HCT116 (cell line): ENCODE measurements around the gene PTOV1. TPM values are rescaled to one million over a fixed set of nuclear protein-coding genes. Genes with fewer than 3 reads are reported as not detected.

Source experiments
- ATAC-seq: fragments of 200-7000 bp; cut with Tn5 transposase; 2 replicates; pipeline ENCODE4 v1.9.1; 2020; ENCODE audit warnings: mild to moderate bottlenecking, moderate library complexity
- BruUV-seq: library from RNA; stranded (reverse); fragments of 400-500 nt; replicated peaks from 2 replicates; lab custom pipeline; 2021; lab: Mats Ljungman, UMichigan
- CTCF ChIA-PET: fragments of 300-600 bp; sonication (Branson Sonifier 250); formaldehyde crosslinking; loops from one replicate; lab custom pipeline; 2021; ENCODE audit warnings: antibody characterized with exemption; lab: Charles Lee
- POLR2A ChIA-PET: fragments of 300-600, 350-600 bp; sonication (Branson Sonifier 250); formaldehyde crosslinking; loops from one replicate; lab custom pipeline; 2021; ENCODE audit warnings: antibody characterized with exemption; lab: Charles Lee
- RAD21 ChIA-PET, 2 experiments: fragments of 300-600 bp; sonication (Branson Sonifier 250); formaldehyde crosslinking; loops; one replicate each; lab custom pipeline; 2023; ENCODE audit warnings: low total read pairs in 2 of 2; ENCODE audit not compliant: uncharacterized antibody in 2 of 2, unreplicated experiment in 2 of 2, low non-redundant PET in 1 of 2; lab: Charles Lee
- DNase-seq: peaks from one replicate; pipeline ENCODE4 v3.0.0-alpha.2; 2010; ENCODE audit warnings: low read depth, low spot score
- H2AFZ ChIP-seq: fragments of 200-600 bp; shearing (Covaris generic), sonication (generic); 2 replicates; pipeline ENCODE4 v1.6.1; 2017; ENCODE audit warnings: low read depth, mixed run types, mixed read lengths, antibody characterized with exemption, low read length; ENCODE audit not compliant: poor library complexity, severe bottlenecking
- H3K27ac ChIP-seq: 2 replicates; pipeline ENCODE4 v1.5.1; 2012; ENCODE audit warnings: low read depth, low read length
- H3K27me3 ChIP-seq: fragments of 200-600 bp; sonication (generic); 2 replicates; pipeline ENCODE4 v1.6.1; 2016; ENCODE audit warnings: mixed run types, low read length, mixed read lengths; ENCODE audit not compliant: insufficient read depth
- H3K36me3 ChIP-seq, 2 experiments: fragments of 200-500 bp in 1 of 2; fragments of 200-600 bp in 1 of 2; sonication (Bioruptor generic) in 1 of 2; sonication (generic) in 1 of 2; 2 replicates each; pipeline versions ENCODE4 v1.5.1 to v1.6.1; 2014 to 2016; ENCODE audit warnings: low read length in 2 of 2, inconsistent platforms in 1 of 2, mixed read lengths in 1 of 2, mixed run types in 1 of 2; ENCODE audit not compliant: insufficient read depth in 2 of 2, control insufficient read depth in 1 of 2
- H3K4me1 ChIP-seq, 2 experiments: fragments of 200-600 bp in 1 of 2; sonication (generic) in 1 of 2; 2 replicates each; pipeline versions ENCODE4 v1.5.1 to v1.6.1; 2012 to 2017; ENCODE audit warnings: low read length in 2 of 2, inconsistent platforms in 1 of 2, mild to moderate bottlenecking in 1 of 2, mixed read lengths in 1 of 2, mixed run types in 1 of 2, moderate library complexity in 1 of 2; ENCODE audit not compliant: insufficient read depth in 2 of 2, control insufficient read depth in 1 of 2
- H3K4me2 ChIP-seq: fragments of 200-600 bp; sonication (generic); 2 replicates; pipeline ENCODE4 v1.6.1; 2017; ENCODE audit warnings: mixed run types, low read length, mixed read lengths
- H3K4me3 ChIP-seq, 2 experiments: fragments of 200-600 bp in 1 of 2; sonication (generic) in 1 of 2; replicated peaks in 1 of 2; 2 replicates each; pipeline ENCODE4 v1.5.1; 2011 to 2016; ENCODE audit warnings: low read length in 2 of 2, control low read depth in 1 of 2, low read depth in 1 of 2, mild to moderate bottlenecking in 1 of 2, mixed read lengths in 1 of 2, mixed run types in 1 of 2
- H3K79me2 ChIP-seq: fragments of 200-600 bp; sonication (generic); 2 replicates; pipeline ENCODE4 v1.6.1; 2017; ENCODE audit warnings: mild to moderate bottlenecking, mixed run types, low read length, moderate library complexity, mixed read lengths; ENCODE audit not compliant: insufficient read depth
- H3K9ac ChIP-seq: fragments of 200-600 bp; sonication (generic); 2 replicates; pipeline ENCODE4 v1.6.1; 2016; ENCODE audit warnings: low read length, mixed read lengths
- H3K9me2 ChIP-seq: fragments of 200-600 bp; sonication (generic), shearing (Covaris generic); 2 replicates; pipeline ENCODE4 v1.6.1; 2017; ENCODE audit warnings: mixed run types, mild to moderate bottlenecking, moderate library complexity; ENCODE audit not compliant: insufficient read depth
- H3K9me3 ChIP-seq, 2 experiments: fragments of 200-500 bp in 1 of 2; fragments of 200-600 bp in 1 of 2; sonication (Bioruptor generic) in 1 of 2; sonication (generic) in 1 of 2; 2 replicates each; pipeline ENCODE4 v1.6.1; 2014 to 2017; ENCODE audit warnings: low read length in 2 of 2, mixed read lengths in 2 of 2, inconsistent platforms in 1 of 2, low read depth in 1 of 2, mild to moderate bottlenecking in 1 of 2, mixed run types in 1 of 2, moderate library complexity in 1 of 2; ENCODE audit not compliant: control insufficient read depth in 1 of 2, insufficient read depth in 1 of 2
- H4K20me1 ChIP-seq: fragments of 200-600 bp; sonication (generic), shearing (Covaris generic); 2 replicates; pipeline ENCODE4 v1.6.1; 2017; ENCODE audit warnings: mixed run types, mild to moderate bottlenecking, moderate library complexity; ENCODE audit not compliant: insufficient read depth
- CEBPB ChIP-seq: IDR thresholded peaks from 2 replicates; pipeline ENCODE4 v1.6.1; 2012; ENCODE audit warnings: low read depth
- EGR1 ChIP-seq: IDR thresholded peaks from 2 replicates; pipeline ENCODE4 v1.6.1; 2012; ENCODE audit warnings: low read depth
- EZH2 ChIP-seq: fragments of 200-600 bp; sonication (generic); IDR thresholded peaks from 2 replicates; pipeline ENCODE4 v1.6.1; 2017; ENCODE audit warnings: antibody characterized with exemption, mixed run types
- EZH2phosphoT487 ChIP-seq: fragments of 200-600 bp; IDR thresholded peaks from 2 replicates; pipeline ENCODE4 v1.6.1; 2018; ENCODE audit warnings: antibody characterized with exemption, borderline replicate concordance
- FOSL1 ChIP-seq: IDR thresholded peaks from 2 replicates; pipeline ENCODE4 v1.6.1; 2012; ENCODE audit warnings: low read depth
- JUND ChIP-seq: IDR thresholded peaks from 2 replicates; pipeline ENCODE4 v1.6.1; 2012
- POLR2A ChIP-seq: IDR thresholded peaks from 2 replicates; pipeline ENCODE4 v1.7.0; 2011; ENCODE audit warnings: borderline replicate concordance; ENCODE audit not compliant: insufficient read depth, insufficient read length; ENCODE audit errors: extremely low read depth
- RAD21 ChIP-seq: IDR thresholded peaks from 2 replicates; pipeline ENCODE4 v1.6.1; 2012; ENCODE audit warnings: low read depth, mild to moderate bottlenecking
- SP1 ChIP-seq: IDR thresholded peaks from 2 replicates; pipeline ENCODE4 v1.6.1; 2012; ENCODE audit warnings: low read depth
- SRF ChIP-seq: IDR thresholded peaks from 2 replicates; pipeline ENCODE4 v1.6.1; 2012; ENCODE audit warnings: low read depth
- ZBTB33 ChIP-seq: IDR thresholded peaks from 2 replicates; pipeline ENCODE4 v1.6.1; 2011; ENCODE audit warnings: mild to moderate bottlenecking, low read length, moderate library complexity; ENCODE audit not compliant: insufficient replicate concordance; ENCODE audit errors: extremely low read depth
- ZFX ChIP-seq: fragments of 450-650 bp; IDR thresholded peaks from 2 replicates; pipeline ENCODE4 v1.6.1; 2017
- intact Hi-C: fragments of 100-400 bp; cut with micrococcal nuclease; formaldehyde crosslinking; loops from 2 replicates; pipeline ENCODE4 v1.10.0; 2022
- total RNA-seq: library from RNA; stranded (reverse); gene quantifications from one replicate; pipeline ENCODE4 v1.2.1, GENCODE V29; 2021; ENCODE audit not compliant: unreplicated experiment
- TF ChIP-seq, protein P1 (sequence below): IDR thresholded peaks from 2 replicates; pipeline ENCODE4 v1.6.1; 2012; ENCODE audit warnings: low read depth

The PTOV1 gene
- total RNA-seq, 1 experiment from 2014 or later, result 236 TPM

GRCh38 chr19:49837009-49837310 lies 14.0 kb upstream of the PTOV1 start (continued):
- TF ChIP-seq, protein P1, sequence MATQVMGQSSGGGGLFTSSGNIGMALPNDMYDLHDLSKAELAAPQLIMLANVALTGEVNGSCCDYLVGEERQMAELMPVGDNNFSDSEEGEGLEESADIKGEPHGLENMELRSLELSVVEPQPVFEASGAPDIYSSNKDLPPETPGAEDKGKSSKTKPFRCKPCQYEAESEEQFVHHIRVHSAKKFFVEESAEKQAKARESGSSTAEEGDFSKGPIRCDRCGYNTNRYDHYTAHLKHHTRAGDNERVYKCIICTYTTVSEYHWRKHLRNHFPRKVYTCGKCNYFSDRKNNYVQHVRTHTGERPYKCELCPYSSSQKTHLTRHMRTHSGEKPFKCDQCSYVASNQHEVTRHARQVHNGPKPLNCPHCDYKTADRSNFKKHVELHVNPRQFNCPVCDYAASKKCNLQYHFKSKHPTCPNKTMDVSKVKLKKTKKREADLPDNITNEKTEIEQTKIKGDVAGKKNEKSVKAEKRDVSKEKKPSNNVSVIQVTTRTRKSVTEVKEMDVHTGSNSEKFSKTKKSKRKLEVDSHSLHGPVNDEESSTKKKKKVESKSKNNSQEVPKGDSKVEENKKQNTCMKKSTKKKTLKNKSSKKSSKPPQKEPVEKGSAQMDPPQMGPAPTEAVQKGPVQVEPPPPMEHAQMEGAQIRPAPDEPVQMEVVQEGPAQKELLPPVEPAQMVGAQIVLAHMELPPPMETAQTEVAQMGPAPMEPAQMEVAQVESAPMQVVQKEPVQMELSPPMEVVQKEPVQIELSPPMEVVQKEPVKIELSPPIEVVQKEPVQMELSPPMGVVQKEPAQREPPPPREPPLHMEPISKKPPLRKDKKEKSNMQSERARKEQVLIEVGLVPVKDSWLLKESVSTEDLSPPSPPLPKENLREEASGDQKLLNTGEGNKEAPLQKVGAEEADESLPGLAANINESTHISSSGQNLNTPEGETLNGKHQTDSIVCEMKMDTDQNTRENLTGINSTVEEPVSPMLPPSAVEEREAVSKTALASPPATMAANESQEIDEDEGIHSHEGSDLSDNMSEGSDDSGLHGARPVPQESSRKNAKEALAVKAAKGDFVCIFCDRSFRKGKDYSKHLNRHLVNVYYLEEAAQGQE, result no peak
- no peak for TF ChIP-seq EGR1
- TF ChIP-seq, all 23 proteins: peak for 0

- no peak overlapping the region for H3K27ac ChIP-seq
- no peaks in the 10 kb centered on the region for H3K9me3 ChIP-seq
- RAD21 ChIA-PET, result no interaction called here
- no peaks in the 10 kb centered on the region for H3K4me1 ChIP-seq
- H2AFZ ChIP-seq, result no peak overlapping the region
- no TSS peak for BruUV-seq
- no peaks in the 10 kb centered on the region for H3K9me2 ChIP-seq
- no peaks in the 10 kb centered on the region for H4K20me1 ChIP-seq
- ATAC-seq (no peak), DNase-seq (no peak)
- no peak overlapping the region for H3K9ac ChIP-seq
- no peaks in the 10 kb centered on the region for H3K27me3 ChIP-seq
- CTCF ChIA-PET, result no interaction called here
- TF ChIP-seq ZFX, result no peak
- no peak for TF ChIP-seq EZH2
- TF ChIP-seq POLR2A, result no peak
- TF ChIP-seq, protein P1, result no peak
- TF ChIP-seq EZH2phosphoT487, result no peak
- no peak for TF ChIP-seq FOSL1
- TF ChIP-seq SRF, result no peak
- no peak for TF ChIP-seq ZBTB33
- no peak for TF ChIP-seq CEBPB
- TF ChIP-seq JUND, result no peak
- TF ChIP-seq SP1, result no peak
- no peak for TF ChIP-seq RAD21
- H3K36me3 ChIP-seq, result peaks cover 32 to 41% of the 10 kb centered on the region in 2 experiments
- H3K4me2 ChIP-seq, result no peak overlapping the region
- no peaks in the 10 kb centered on the region for H3K79me2 ChIP-seq
- POLR2A ChIA-PET, result no interaction called here
- intact Hi-C loops, result no loop called here
- no peak overlapping the region for H3K4me3 ChIP-seq
Measured at GRCh38 chr19:49837425-49837824, 13.5 kb upstream of the PTOV1 start.
